CD4-positive, alpha-beta T cell treated with Interferon alpha-2 for 1 hour (primary cell): ENCODE measurements around the gene CTNND1.
A peak's percentile ranks its signal among the peaks of the same experiment; 100 is the strongest.
"Not testable (repeated sequence)": the region's sequence is repeated elsewhere in the genome, so short reads cannot be mapped to it uniquely, and the experiment has no call there.

ENCODE experiments used
- DNase-seq, 2 donors: peaks; one replicate each; pipeline ENCODE4 v3.0.0-alpha.2; 2020 to 2022

CTNND1 gene

GRCh38 chr11:57761301-57762234 is at the start of gene CTNND1:
CTNND1 (plus strand) TSS chr11:57761802; CDS start chr11:57791479, 29,677 bp downstream.
- peak; percentile 17 to 54 for DNase-seq

- peak; percentile 94 to 97 for DNase-seq
Measured at GRCh38 chr11:57712256-57713150, 49.1 kb upstream of the CTNND1 start, which contains the start of gene TMX2. TMX2 (plus strand) TSS chr11:57712593; CDS start chr11:57712619, 26 bp downstream.

- no peak for DNase-seq
Measured at GRCh38 chr11:57713835-57714234, 47.8 kb upstream of the CTNND1 start.

- DNase-seq, result not testable (repeated sequence)
Measured at GRCh38 chr11:57716726-57717125, 44.9 kb upstream of the CTNND1 start.

- no peak for DNase-seq
Measured at GRCh38 chr11:57727185-57727584, 34.4 kb upstream of the CTNND1 start.

- no peak for DNase-seq
Measured at GRCh38 chr11:57728829-57729228, 32.8 kb upstream of the CTNND1 start.

GRCh38 chr11:57729479-57729878 is 32.1 kb upstream of the CTNND1 start:
- DNase-seq, result no peak

GRCh38 chr11:57732661-57733060 is 28.9 kb upstream of the CTNND1 start:
- no peak for DNase-seq

- DNase-seq, result no peak
Measured at GRCh38 chr11:57735619-57736298, 25.8 kb upstream of the CTNND1 start.

- DNase-seq, result peak; percentile 92 to 94
Measured at GRCh38 chr11:57741132-57742086, 20.2 kb upstream of the CTNND1 start, which contains the start of gene SELENOH. SELENOH (plus strand) TSS chr11:57741491; CDS start chr11:57741596, 105 bp downstream.

GRCh38 chr11:57742087-57742452 is 19.5 kb upstream of the CTNND1 start:
- no peak for DNase-seq

GRCh38 chr11:57744357-57744756 is 17.2 kb upstream of the CTNND1 start:
- DNase-seq, result no peak

- DNase-seq, result no peak
Measured at GRCh38 chr11:57745206-57745605, 16.4 kb upstream of the CTNND1 start.

GRCh38 chr11:57746920-57747319 is 14.7 kb upstream of the CTNND1 start:
- DNase-seq, result no peak

- DNase-seq, result no peak
Measured at GRCh38 chr11:57751176-57751575, 10.4 kb upstream of the CTNND1 start.

- peak in 1 of 2 donors; percentile 21 for DNase-seq
Measured at GRCh38 chr11:57751676-57752253, 9.8 kb upstream of the CTNND1 start, which contains the start of gene BTBD18. BTBD18 (minus strand) TSS chr11:57751819; CDS start chr11:57751188, 631 bp downstream.

- DNase-seq, result no peak
Measured at GRCh38 chr11:57752954-57753353, 8.6 kb upstream of the CTNND1 start.

- DNase-seq, result no peak
Measured at GRCh38 chr11:57758174-57758573, 3.4 kb upstream of the CTNND1 start.

- no peak for DNase-seq
Measured at GRCh38 chr11:57762235-57762861, 746 bp downstream of the CTNND1 start.

GRCh38 chr11:57763568-57763967 is 2.0 kb downstream of the CTNND1 start:
- DNase-seq, result no peak
